NK-92 treated with Interleukin-12 subunit alpha and Interleukin-12 subunit beta, amount 100 ng/mL, for 24 hours (cell line): ENCODE measurements around the gene TFAP2C.
"Not testable (repeated sequence)": the region's sequence is repeated elsewhere in the genome, so short reads cannot be mapped to it uniquely, and the experiment has no call there.

Source experiments
- DNase-seq: peaks from one replicate; lab custom pipeline; 2025; lab: John Stamatoyannopoulos, UW

TFAP2C gene

DNA sequence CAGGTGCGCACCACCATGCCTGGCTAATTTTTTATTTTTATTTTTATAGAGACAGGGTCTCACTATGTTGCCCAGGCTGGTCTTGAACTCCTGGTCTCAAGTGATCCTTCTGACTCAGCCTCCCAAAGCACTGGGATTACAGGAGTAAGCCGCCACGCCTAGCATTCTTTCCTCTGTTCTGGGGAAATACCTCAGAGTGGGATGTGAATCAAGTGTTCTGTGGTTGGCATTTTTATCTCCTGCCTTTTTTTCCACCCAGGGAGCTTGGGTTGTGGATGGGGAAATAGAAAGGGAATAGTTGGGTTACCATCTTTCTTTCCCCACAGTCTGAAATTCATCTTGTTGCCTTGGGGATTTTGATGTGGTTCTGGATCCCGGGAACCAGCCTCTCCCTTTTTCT lies 24.1 kb downstream of the TFAP2C start:
- DNase-seq, result no peak

DNA sequence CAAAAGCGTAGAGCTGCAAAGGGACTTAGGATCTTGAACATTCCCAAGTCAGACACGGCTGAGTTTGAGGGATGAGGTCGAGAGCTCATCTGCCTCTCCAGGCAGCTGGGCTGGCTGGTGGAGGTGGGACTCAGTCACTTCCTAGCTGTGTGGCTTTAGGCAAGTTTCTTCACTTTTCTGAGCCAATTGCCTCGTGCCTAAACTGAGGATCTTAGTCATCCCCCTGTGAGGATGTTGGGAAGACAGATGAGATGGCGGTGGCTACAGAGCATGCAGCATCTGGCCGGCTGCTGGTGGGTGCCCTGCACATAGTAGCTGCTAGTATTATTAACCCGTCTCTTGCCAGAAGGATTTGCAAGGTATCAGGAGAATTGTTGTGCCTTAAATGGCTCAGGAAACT lies 27.5 kb downstream of the TFAP2C start:
- no peak for DNase-seq

DNA sequence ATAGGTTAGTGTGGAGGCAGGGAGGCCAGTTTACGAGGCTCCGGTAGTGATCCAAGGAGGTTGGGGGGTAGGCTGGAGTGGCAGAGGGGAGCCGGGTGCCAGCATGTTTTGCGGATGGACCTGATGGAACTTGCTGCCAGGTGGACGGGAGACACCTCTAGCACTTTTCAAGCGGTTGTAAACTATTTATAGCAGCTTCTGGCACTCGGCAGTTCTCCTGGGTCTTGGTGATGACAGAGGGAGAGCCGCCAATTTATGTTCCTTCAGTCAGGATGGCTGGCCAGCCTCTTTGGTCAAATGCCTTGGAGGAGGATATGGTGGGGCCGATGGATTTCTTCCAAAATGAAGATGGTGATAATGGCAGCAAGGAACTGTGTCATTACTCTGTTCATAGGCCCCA lies 28.8 kb downstream of the TFAP2C start:
- no peak for DNase-seq

DNA sequence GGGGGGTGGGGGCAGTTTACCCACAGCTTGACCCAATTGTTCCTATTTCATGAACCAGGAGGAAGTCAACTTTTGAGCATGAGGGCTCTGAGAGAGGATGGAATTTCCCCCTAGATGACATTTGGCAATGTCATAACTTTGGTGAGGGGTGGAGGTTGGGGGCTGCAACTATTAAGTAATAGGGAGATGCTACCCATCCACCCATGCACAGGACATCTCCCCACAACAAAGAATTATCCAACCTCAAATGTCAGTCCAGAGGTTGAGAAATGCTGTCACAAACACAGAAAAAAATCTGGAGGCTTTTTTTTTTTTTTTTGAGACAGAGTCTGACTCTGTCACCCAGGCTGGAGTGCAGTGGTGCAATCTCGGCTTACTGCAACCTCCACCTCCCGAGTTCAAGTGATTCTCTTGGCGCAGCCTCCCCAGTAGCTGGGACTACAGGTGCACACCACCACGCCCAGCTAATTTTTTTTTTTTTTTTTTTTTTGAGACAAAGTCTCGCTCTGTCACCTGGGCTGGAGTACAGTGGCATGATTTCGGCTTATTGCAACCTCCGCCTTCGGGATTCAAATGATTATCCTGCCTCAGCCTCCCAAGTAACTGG lies 29.3 kb downstream of the TFAP2C start:
- not testable (repeated sequence) for DNase-seq

DNA sequence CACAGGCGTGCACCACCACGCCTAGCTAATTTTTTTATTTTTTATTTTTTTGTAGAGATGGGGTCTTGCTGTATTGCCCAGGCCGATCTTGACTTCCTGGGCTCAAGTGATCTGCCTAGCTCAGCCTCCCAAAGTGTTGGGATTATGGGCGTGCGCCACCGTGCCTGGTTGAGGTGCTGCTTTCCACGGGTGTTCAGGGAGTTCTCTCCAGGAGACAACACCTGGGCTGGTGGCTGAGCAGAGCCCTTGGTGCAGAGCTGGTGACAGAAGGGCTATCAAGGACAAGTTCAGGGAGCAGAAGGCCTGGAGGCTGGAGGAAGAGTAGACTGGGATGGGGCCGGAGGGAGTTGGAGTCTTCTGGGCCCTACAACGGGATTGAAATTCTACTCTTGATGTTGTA lies 34.6 kb downstream of the TFAP2C start:
- no peak for DNase-seq

DNA sequence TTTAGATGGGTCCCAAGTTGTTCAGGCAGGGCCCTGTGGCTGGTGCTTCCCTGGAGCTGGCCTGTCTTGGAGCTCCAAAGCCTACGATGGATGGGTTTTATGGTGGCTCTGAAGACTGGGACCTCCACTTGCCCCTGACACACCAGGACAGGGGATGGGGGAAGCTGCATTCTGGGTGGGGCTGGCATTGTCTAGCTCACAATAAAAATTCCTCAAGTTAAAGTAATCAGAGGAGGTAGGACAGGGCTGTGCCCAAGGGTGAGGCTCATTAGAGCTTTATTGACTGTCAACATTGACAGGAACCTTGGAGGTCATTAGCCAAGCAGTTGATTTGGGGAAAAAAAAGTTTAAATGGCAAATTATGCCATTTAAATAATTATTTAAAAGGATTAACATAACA lies 35.7 kb downstream of the TFAP2C start:
- DNase-seq, result no peak

DNA sequence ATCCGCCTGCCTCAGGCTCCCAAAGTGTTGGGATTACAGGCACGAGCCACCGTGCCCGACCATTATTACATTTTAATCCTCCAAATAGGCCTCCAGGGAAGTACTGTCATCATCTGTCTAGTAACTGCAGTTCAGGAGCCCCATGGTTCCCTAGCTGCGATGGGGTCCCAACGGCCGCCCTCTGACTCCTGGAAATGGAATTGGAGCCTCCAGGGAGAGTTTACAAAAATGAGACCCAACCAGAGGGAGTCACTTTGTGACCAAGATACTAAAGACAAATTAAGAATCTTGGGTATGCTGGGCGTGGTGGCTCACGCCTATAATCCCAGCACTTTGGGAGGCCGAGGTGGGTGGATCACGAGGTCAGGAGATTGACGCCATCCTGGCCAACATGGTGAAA lies 36.7 kb downstream of the TFAP2C start:
- no peak for DNase-seq

DNA sequence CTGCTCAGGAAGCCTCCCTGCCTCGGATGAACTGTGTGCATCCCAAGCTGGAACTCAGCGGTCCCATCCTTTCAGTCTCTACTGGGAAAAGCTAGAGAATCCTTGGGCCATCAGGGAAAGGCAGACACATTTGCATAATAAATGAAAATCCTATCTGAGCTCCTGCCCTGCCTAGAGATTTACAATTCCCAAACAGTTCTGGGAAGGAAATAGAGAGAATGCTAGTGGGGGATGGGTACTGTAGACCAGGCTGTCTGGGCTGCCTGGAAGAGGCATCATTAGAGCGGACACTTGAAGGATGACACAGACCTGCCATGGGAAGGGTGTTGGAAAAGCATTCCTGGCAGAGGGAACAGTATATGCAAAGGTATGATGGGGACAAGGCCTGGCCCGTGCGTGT lies 44.3 kb downstream of the TFAP2C start:
- DNase-seq, result no peak

DNA sequence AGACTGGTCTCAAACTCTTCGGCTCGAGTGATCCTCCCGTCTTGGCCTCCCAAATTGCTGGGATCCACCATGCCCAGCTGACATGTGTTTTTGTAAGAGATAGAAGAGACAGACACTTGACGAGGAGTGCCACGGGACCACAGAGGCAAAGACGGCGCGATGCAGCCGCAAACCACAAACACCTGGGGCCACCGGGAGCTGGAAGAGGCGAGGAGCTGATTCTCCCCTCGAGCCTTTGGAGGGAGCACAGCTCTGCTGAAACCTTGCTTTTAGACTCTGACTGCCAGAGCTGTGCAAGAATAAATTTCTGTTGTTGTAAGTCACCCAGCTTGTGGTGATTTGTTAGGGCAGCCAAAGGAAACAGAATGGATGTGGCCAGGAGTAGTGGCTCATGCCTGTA lies 46.9 kb downstream of the TFAP2C start:
- no peak for DNase-seq

DNA sequence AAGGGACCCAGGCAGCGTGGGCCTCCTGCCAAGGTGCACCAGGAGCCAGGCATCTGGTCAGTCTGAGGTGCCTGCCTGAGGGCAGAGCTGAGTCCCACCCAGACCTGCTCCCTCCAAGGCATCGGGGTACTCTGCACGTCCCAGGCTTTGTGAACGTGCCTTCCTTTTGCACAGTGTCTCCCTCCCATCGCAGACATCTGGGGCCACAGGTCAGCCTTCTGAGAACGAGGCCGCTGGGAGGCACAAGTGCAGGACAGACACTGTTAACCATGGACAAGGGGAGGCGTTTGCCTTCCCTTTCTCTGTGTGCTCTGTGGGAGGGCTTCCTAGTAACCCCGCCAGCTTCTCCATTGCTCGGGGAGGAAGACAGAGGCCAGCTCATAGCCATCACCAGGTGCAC lies 47.6 kb downstream of the TFAP2C start:
- DNase-seq, result no peak

DNA sequence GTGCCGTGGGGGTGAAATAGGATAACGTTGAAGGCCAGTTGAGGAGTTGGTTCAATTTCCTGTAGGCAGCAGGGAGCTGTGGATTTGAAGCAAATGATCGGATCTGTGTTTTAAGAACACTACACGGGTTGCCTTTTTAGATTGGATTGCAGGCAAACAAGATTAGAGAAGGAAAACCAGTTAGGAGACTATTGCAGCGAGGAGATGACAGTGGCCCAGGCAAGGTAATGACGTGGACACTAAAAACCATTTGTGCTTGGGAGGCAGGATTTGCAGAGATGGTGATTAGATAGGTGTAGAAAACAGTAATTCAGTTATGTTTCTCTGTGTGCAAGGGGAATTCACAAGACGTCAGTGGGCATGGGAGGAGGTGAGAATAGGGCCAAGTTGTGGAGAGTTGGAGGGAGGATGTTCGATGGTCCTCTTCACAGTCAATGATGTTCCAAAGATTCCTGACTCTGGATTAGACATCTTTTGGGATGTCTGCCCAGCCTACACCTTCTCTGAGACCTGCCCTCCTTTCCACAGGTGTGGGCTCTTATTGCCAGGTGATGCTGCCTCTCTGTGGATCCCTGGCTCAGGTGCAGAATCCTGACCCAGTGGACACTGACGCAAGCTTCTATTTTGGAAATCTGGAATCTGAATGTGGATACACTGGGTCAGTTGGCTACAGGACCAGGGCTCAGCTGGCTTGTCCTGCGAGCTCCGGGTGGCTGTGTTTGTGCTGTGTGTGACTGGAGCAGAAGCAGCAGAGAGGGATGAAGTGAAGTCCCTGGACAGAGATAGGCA lies 54.2 kb downstream of the TFAP2C start:
- DNase-seq, result no peak

DNA sequence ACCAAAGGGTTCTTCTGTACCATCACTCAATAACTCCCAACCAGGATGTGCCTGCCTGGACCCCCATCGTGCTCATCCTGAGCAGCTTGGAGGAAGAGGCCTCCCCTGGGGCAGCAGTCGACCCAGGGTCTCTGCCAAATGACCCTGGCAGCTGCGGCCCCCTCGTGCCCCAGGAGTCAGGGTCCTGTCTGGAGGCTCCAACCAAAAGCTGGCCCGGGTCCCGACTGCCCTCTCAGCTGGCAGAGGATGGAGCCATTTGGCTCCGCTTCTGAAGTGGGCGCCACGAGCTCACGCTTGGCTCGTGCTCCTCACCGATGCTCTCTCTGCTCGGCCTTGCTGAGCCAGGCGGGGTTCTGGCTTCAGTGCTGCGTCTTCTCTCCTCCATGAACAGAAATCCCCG lies 56.8 kb downstream of the TFAP2C start:
- no peak for DNase-seq

DNA sequence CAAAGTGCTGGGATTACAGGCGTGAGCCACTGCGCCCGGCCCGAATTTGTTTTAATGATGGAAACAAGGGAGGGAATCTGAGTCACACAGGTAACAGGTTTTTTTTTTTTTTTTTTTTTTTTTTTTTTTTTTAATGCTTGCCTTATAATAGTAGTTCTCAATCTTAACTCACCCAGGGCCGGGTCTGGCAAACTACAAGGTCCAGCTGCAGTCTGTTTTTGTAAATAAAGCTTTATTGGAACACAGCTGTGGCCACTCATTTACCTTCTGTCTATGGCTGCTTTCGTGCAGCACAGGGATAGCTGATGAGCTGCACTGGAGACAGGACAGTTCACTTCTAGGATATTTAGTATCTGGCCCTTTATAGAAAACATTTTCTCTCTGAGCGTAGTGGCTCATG lies 58.0 kb downstream of the TFAP2C start:
- no peak for DNase-seq

DNA sequence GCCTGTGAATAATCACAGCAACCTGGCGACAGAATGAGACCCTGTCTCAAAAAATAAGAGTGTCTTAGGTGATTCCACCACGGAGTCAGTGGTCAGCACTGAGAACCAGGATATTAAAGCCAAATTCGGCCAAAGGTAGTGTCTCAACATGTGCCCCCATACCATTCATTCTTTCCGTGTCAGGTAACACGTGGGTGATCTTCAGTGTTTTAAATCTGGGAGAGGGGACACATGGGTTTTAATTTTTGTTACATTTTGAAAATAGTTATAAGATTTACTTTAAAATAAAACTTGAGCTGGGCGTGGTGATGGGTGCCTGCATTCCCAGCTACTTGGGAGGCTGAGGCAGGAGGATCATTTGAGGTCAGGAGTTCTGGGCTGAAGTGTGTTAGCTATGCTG lies 59.0 kb downstream of the TFAP2C start:
- no peak for DNase-seq
